H1 (cell line): Measurements from ENCODE around the gene SERTAD2. TPM values are rescaled to one million over a fixed set of nuclear protein-coding genes. Genes with fewer than 3 reads are reported as not detected.

ENCODE experiments used
- HDAC6 ChIP-seq: IDR thresholded peaks from one replicate; pipeline ENCODE4 v1.7.1; 2012; ENCODE audit warnings: low read depth, mild to moderate bottlenecking, inconsistent platforms, low read length, moderate library complexity
- KDM4A ChIP-seq: IDR thresholded peaks from one replicate; pipeline ENCODE4 v1.7.1; 2012; ENCODE audit warnings: low read depth, mild to moderate bottlenecking, moderate library complexity, low read length, inconsistent platforms; ENCODE audit not compliant: severe bottlenecking
- KDM5A ChIP-seq: fragments of 200-600 bp; IDR thresholded peaks from 2 replicates; pipeline ENCODE4 v1.7.1; 2012; ENCODE audit warnings: mild to moderate bottlenecking, low read length, inconsistent platforms, mixed read lengths
- MAFK ChIP-seq: IDR thresholded peaks from 2 replicates; pipeline ENCODE4 v1.6.1; 2012; ENCODE audit warnings: low read depth, mild to moderate bottlenecking, improper control_type of control experiment, low read length
- polyA plus RNA-seq, 7 experiments: library from polyadenylated mRNA; depleted of rRNA in 3 of 7; stranded (reverse) in 5 of 7; unstranded in 2 of 7; fragments of >200 nt in 5 of 7; fragments of 200-250 nt in 2 of 7; gene quantifications; 1 replicate in 5 of 7; 2 replicates in 1 of 7; 4 replicates in 1 of 7; pipeline versions ENCODE4 v1.2.1 to v1.2.3, GENCODE V29; 2011 to 2013; ENCODE audit warnings: missing spikeins in 2 of 7, mixed read lengths in 2 of 7
- total RNA-seq: library from RNA; stranded (reverse); fragmentation: NEBNext Ultra II Directional; extraction: Animal tissue kit (Norgen Biotek cat#: 25700); gene quantifications from 2 replicates; pipeline ENCODE4 v1.2.1, GENCODE V29; 2021

SERTAD2 gene
- total and polyA plus RNA-seq, 2 of the 8 experiments (the other 6 are each of a cell fraction or from before 2014, with no cell fraction given) = 2.9 to 4.5 TPM

- TF ChIP-seq HDAC6 (no peak), KDM5A (no peak), KDM4A (no peak), MAFK (no peak)
Measured at GRCh38 chr2:64675860-64676259, 22.1 kb upstream of the SERTAD2 start (continued).
